HG02884 (cell line): Measurements from ENCODE around the gene DNAJC2.

Source experiments
- ATAC-seq: cut with Tn5 transposase; IDR thresholded peaks from one replicate; pipeline ENCODE4 v1.9.1; 2021; ENCODE audit warnings: mild to moderate bottlenecking, moderate library complexity; ENCODE audit not compliant: unreplicated experiment

DNAJC2 gene, protein sequence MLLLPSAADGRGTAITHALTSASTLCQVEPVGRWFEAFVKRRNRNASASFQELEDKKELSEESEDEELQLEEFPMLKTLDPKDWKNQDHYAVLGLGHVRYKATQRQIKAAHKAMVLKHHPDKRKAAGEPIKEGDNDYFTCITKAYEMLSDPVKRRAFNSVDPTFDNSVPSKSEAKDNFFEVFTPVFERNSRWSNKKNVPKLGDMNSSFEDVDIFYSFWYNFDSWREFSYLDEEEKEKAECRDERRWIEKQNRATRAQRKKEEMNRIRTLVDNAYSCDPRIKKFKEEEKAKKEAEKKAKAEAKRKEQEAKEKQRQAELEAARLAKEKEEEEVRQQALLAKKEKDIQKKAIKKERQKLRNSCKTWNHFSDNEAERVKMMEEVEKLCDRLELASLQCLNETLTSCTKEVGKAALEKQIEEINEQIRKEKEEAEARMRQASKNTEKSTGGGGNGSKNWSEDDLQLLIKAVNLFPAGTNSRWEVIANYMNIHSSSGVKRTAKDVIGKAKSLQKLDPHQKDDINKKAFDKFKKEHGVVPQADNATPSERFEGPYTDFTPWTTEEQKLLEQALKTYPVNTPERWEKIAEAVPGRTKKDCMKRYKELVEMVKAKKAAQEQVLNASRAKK

GRCh38 chr7:103344453-103345149 lies at the start of gene DNAJC2:
Gene DNAJC2, minus strand, starts transcription at chr7:103344767. Its CDS starts 145 bp downstream, at chr7:103344622.
- peak; percentile 72 for ATAC-seq

DNA sequence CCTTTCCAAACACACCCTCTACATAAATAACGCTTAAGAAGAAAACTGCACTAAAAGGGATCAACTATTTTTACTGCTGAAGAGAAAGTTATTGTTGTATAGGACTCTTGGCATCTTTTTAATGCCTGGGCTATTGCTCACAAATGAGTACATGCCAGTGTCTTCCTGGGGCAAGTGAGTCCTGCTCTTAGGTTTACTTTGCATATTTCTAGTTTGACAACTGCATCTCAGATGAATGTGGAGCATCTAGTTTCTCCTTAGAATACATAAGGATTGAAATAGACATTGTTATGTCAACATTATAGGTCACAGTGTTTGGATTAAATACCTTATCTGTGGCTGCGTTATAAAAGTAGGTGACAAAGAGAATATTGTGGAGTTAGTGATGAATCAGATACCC lies 47.4 kb upstream of the DNAJC2 start:
- no peak for ATAC-seq

DNA sequence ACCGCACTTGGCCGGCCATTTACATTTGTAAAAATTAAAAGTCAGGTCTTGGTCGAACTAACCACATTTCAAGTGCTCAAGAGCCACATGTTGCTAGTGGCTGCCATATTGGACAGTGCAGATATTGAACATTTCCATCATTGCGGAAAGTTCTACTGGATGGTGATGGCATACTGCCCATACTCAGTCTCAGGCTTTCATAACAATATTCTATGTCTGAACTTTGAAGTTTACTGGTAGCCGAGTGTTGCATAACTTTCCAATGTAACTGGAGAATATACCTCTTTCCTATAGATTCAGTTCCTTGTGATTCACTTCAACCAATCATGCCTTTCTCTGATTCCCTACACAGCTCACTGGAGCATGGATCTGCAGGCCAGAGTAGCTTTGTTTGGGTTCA lies 46.6 kb upstream of the DNAJC2 start:
- no peak for ATAC-seq

DNA sequence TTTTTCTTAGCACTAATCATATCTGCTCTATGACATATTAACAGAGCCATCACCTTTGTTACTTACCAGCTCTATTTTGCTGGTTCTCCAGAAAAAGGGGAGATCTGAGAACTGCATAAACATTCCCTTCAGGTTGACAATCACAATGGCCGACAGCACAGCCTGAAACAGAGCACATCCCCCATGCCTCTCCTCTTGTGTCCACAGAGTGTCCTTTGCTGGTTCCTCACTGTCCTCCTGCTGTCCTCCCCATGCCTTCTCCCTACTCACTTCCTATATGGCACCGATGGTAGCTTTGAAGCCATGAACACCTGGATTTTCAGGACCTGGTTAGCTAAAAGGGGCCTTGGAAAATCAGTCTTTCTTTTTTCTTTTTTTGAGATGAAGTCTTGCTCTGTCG lies 44.7 kb upstream of the DNAJC2 start:
- ATAC-seq: no peak

DNA sequence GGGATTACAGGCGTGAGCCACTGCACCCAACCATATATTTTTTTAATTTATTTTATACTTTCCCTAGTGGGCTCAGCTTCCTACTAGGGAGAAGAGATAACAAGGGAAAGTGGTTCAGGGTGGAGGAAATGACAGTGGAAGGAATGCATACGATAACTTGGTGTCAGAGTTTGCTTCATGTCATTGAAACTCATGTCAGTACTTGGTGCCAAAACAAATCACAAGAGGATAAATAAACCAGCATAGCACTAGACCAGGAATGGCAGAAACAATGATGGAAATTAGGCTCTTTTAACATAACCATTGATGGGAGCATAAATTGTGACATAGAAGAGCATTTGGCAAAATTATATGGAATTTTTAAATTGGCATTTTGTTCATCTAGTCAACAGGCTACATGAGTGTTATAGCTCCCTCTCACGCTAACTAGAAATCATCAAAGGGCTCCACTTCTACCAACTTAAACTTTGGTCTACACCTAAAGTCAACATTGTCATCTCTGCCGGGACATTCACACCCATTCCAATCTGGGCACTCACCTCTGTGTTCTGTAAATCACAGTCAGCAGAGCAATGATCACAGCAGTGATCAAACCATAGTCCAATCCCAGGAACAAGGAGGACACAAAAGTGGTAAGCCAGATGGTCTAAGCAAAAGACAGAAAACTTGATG lies 44.0 kb upstream of the DNAJC2 start:
- no peak for ATAC-seq

DNA sequence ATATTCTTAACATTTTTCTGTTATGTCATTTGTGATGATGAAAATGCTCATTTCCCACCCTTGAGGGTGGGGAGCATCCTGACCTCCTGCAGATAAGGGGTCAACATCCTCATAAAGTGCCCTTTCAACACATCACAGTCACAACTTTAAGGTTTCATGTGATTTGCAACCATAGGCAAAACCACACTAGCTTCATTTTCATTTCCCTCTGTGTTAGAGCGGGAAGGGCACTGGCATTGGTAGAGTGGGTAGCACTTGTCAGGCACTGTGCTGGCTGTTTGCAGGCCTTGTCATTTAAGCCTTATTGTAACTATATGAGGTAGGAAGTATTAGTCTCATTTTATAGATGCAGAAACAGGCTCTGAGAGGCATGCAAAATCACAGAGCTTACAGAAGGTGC lies 42.7 kb upstream of the DNAJC2 start:
- ATAC-seq: no peak

GRCh38 chr7:103382032-103382402 lies 37.5 kb upstream of the DNAJC2 start:
- ATAC-seq: no peak

DNA sequence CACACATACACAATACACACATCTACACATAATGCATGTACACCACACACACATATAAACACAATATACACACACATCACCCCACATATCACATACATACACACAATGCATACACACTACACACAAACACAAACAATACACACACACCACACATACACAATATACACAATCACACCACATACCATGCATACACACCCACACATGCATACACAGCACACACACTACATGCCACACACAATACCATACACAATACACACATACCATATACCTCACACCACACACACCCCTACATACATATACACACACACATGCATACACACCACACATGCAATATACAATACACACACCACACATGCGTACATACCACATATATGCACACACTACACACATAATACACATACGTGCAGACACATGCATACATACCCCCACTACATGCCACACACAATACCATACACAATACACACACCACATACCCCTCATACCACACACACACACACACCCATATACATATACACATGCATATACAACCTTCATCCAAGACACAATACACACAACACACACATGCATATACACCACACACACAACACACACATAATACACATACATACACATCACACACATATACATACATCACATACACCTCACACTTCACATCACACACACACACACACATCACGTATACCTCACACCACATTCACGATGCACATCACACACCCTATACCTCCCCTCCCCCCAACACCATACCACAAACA lies 36.9 kb upstream of the DNAJC2 start:
- no peak for ATAC-seq

- no peak for ATAC-seq
Measured at GRCh38 chr7:103380395-103381191, 36.0 kb upstream of the DNAJC2 start.

GRCh38 chr7:103379270-103379975 lies 34.9 kb upstream of the DNAJC2 start:
- ATAC-seq: no peak

DNA sequence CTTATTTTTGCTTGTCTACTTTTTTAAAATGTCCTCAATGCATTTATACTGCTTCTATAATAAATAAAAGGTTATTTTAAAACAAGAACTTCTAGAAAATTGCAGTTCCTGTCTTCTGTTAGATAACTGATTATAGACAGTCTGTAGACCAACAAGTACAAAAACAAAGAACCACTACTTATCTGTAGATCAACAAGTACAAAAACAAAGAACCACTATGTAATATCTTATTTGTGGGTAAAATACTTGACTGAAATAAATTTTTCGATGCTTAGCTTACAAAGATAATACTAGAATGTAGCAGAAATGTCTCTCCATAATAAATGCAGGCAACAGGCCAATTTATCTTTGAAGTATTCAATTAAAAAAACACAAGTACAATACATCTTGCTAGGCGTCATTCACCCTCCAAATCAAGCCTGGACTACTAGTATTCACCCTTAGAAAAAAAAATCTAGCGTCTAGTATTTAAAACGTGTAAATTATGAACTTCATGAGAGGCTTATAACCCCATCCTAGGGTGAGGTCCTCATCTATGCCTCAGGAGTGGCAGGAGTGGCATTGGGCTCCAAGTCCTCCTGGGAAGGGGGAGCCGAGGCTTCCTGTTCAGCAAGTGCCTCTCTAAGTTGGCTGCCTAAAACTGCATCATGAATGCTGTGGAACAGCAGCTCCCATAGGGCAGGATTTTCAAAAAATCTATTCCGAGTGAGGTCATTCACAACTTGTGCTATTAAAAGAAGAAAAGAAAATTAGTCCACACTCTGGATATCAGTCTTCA lies 29.5 kb upstream of the DNAJC2 start:
- no peak for ATAC-seq

DNA sequence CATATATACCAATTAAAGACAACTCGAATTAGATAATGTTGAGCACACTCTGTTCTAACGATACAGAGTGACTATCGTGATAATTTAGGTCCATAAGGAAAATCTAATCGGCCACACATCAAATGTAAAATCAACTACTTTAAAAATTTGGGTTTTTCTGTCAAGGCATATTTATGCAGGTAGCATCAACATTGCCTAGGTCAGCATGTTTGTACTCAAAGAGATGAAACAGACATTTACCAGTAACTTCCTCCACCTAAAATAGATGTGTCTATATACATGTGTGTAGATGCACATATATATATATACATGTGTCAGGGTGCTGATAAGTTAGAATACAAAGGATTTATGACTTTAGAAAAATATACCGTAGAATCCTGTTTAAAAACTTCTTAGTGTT lies 24.9 kb upstream of the DNAJC2 start:
- ATAC-seq: no peak

DNA sequence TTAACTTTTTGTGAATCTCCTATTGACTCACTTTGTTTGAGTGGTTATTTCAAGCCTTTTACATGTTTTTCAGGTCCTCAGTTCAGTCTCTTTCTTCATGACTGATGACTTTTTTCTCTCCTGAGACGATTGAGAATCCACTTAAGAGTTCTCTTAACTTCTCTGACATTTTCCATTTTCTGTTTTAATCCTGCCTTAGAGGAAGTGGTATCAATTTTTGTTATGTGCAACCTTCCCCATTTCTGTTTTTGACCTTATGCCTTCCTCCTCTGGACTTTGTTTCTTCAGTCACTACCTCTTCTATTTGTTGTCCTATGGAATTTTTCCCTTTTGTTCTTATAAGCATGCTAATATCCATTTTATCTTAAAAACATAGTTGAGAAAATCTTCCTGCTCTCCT lies 5.2 kb upstream of the DNAJC2 start:
- no peak for ATAC-seq

DNA sequence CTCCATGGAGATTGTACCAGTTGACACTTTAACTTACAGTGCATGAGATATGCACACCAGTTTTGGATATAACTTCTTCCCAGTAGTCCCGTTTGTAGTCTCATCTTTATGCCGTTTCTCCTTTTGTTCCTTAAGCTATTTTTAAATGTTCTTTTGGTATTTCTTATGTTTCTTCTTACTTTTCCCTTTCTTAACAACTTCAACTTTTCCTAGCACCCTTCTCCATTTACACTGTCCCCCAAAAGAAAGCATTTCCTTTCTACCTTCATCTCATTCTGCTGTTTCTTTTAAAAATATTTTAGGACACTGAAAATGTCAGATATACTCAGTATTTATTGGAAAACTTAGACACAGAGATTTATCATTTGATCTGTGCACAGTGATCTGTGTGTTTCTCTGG lies 4.4 kb upstream of the DNAJC2 start:
- ATAC-seq: no peak

DNA sequence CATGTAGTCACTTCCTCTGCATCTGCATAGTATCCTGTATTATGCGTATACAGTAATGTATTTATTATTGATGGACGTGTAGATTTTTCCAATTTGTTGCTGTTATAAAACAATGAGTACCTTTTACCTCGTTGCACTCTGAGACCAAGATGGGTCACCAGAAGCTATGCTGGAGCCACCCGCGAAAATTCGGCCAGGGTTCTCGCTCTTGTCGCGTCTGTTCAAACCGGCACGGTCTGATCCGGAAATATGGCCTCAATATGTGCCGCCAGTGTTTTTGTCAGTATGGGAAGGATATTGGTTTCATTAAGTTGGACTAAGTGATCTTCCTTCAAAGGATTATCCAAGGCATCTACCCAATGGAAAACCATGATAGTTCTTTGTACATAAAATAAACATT lies 3.9 kb upstream of the DNAJC2 start:
- no peak for ATAC-seq

GRCh38 chr7:103347507-103348267 lies 3.1 kb upstream of the DNAJC2 start, which contains the start of gene PSMC2:
Gene PSMC2, plus strand, starts transcription at chr7:103347643. Its CDS starts 69 bp downstream, at chr7:103347712.
- ATAC-seq: peak; percentile 56

- no peak for ATAC-seq
Measured at GRCh38 chr7:103346396-103346795, 1.8 kb upstream of the DNAJC2 start.
